AG09309 (cell line): ENCODE results near the gene GNA14.

ENCODE experiments used
- DNase-seq: peaks from one replicate; pipeline ENCODE4 v3.0.0-alpha.2; 2010; ENCODE audit warnings: low read depth
- H3K4me3 ChIP-seq: 2 replicates; pipeline ENCODE4 v1.5.1; 2011; ENCODE audit warnings: mild to moderate bottlenecking, low read depth, low read length, moderate library complexity; ENCODE audit not compliant: control insufficient read depth
- TF ChIP-seq, protein P1 (sequence below): IDR thresholded peaks from 2 replicates; pipeline ENCODE4 v1.5.1; 2011; ENCODE audit warnings: mild to moderate bottlenecking, low read depth, low read length, inconsistent platforms; ENCODE audit not compliant: insufficient read depth, control insufficient read depth; ENCODE audit errors: missing control alignments

Gene GNA14

DNA sequence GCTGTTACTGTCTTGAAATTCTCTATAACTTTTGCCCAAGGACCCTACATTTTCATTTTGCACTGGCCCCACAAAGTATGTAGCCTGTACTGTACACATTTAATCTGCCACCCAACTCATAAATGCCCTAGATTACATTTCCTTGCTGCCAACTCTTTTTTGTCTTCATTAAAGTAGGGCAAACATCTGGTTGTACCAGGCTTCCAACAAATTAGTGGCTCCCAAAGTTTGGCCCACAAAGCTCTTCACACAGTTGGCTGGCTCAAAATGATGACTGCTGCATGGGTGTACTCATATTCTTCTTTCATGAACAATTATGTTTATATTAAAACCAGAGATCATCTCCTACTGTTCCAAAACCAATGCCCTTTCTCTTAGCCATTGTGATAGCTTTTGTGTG lies 45.3 kb downstream of the GNA14 start:
- TF ChIP-seq, protein P1, sequence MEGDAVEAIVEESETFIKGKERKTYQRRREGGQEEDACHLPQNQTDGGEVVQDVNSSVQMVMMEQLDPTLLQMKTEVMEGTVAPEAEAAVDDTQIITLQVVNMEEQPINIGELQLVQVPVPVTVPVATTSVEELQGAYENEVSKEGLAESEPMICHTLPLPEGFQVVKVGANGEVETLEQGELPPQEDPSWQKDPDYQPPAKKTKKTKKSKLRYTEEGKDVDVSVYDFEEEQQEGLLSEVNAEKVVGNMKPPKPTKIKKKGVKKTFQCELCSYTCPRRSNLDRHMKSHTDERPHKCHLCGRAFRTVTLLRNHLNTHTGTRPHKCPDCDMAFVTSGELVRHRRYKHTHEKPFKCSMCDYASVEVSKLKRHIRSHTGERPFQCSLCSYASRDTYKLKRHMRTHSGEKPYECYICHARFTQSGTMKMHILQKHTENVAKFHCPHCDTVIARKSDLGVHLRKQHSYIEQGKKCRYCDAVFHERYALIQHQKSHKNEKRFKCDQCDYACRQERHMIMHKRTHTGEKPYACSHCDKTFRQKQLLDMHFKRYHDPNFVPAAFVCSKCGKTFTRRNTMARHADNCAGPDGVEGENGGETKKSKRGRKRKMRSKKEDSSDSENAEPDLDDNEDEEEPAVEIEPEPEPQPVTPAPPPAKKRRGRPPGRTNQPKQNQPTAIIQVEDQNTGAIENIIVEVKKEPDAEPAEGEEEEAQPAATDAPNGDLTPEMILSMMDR: no peak
- H3K4me3 ChIP-seq: no peak overlapping the region
- no peak for DNase-seq

DNA sequence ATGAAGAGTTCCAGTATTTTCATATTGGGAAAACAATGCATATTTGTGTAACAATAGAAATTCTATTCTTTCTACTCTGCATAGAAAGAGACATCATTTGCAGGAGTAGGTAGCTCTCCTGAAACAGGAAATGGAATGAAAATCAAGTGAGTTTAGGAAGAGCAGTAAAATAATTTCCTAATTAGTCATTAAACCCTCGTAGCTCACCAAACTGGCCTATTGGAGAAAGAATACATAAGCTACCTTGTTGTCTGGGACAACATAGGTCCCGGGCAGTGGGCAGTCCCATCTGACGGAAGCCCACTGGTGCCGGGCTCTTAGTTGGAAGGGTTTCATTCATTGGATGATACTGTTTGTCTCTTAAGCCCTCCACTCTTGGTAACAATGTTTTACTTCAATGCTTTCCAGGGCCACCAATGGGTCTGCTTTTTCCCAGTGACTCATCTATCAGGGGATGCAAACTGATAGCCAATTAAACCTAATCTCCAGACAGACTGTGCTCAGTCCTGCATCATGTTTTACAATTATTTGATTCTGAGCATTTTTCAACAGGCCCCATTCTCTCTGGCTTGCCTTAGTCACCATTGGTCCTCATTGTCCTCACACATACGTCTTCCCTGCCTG lies 46.5 kb downstream of the GNA14 start:
- TF ChIP-seq, protein P1: no peak
- DNase-seq: no peak
- no peak overlapping the region for H3K4me3 ChIP-seq

- no peak overlapping the region for H3K4me3 ChIP-seq
- TF ChIP-seq, protein P1: no peak
- DNase-seq: no peak
These were observed 47.3 kb downstream of the GNA14 start for GRCh38 chr9:77600810-77601209.

DNA sequence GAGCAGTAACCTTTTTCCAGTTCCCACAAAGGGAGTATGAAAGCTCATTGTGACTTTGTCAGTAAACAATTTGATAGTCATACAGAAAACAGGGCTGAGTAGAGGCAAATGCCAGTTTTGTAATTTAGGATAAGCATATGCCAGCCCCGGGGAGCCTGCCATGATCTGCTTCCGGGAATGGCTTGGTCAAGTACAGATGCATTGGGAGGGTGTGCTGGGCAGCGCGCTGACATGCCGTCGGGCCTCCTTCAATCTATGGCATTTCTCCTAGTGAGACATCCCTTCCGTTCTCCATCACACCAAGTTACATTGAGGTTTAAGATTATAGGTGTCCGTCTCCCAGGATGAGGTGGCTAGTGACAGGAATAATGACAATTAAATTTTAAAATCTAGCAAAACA lies 48.6 kb downstream of the GNA14 start:
- TF ChIP-seq, protein P1: no peak
- no peak overlapping the region for H3K4me3 ChIP-seq
- no peak for DNase-seq

GRCh38 chr9:77598991-77599390 lies 49.1 kb downstream of the GNA14 start:
- TF ChIP-seq, protein P1: no peak
- no peak overlapping the region for H3K4me3 ChIP-seq
- no peak for DNase-seq

- DNase-seq: no peak
- no peak overlapping the region for H3K4me3 ChIP-seq
- TF ChIP-seq, protein P1: no peak
These were observed 49.6 kb downstream of the GNA14 start for GRCh38 chr9:77598524-77598923.
